ENCODE measurements around the gene EHD2.
A peak's percentile ranks its signal among the peaks of the same experiment; 100 is the strongest.
"Not testable (repeated sequence)": the region's sequence is repeated elsewhere in the genome, so short reads cannot be mapped to it uniquely, and the experiment has no call there.

Gene EHD2

DNA sequence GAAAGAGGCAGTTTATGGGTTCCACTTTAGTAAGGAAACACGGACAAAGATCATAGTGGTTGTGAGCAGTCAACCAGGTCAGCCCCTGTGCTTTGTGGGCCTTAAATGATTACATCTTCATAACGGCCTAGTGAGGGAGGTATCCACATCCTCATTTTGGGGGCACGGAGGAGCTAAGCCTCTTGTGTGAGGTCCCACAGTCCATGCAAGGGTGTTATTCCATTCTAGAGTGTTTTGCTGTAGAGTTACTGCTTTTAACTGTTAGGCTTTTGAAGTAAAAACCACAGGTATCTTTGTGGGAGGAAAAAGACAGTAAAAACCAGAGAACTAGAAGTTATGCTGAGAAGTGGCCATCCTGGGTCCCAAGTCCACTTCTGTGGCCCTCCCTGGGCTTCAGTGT, 36.1 kb downstream of the EHD2 start:
- DNase-seq (ENCODE audit: low spot score): no peak

DNA sequence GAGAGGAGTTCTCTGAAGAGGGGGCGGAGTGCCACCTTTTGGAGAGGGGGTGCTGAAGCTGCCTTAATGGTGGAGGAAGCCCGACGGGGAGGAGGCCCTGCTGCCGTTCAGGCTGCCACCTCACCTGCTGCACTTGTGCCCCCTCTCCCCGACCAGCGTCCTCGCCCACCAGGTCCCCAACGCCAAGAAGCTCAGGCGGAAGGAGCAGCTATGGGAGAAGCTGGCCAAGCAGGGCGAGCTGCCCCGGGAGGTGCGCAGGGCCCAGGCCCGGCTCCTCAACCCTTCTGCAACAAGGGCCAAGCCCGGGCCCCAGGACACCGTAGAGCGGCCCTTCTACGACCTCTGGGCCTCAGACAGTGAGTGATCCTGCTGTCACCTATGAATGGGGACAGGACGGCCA, 37.5 kb downstream of the EHD2 start:
- DNase-seq (ENCODE audit: low spot score): no peak

DNA sequence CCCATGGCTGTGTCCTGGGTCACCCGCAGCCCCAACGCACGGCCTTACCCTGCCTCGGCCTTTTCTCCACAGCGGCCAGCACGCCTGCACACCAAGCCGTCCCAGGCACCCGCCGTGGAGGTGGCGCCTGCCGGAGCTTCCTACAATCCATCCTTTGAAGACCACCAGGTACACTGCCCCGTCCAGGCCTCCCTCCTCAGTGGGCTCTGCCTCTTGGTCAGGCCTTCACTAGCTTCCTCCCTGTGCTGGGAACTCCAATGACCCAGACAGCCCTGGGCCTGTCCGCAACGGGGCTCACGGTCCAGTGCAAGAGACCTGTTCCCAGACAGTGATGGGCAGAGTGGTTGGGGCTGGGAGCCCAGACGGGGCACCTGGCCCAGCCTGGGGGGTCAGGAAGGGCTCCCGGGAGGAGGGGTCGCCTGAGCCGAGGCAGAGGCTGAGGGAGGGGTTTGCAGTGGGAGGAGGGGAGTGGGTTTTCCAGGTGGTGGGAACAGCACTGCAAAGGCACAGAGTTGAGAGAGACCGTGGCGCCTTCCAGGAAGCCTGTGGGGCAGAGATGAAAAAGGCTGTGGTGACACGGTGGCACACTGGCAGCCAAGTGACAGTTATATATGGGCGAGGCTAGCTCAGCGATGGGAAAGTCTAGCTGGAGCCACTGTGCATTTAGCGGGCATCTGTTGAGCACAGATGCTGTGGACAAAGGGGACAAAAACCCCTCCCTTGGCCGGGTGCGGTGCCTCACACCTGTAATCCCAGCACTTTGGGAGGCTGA, 39.4 kb downstream of the EHD2 start:
- DNase-seq (ENCODE audit: low spot score): no peak

DNA sequence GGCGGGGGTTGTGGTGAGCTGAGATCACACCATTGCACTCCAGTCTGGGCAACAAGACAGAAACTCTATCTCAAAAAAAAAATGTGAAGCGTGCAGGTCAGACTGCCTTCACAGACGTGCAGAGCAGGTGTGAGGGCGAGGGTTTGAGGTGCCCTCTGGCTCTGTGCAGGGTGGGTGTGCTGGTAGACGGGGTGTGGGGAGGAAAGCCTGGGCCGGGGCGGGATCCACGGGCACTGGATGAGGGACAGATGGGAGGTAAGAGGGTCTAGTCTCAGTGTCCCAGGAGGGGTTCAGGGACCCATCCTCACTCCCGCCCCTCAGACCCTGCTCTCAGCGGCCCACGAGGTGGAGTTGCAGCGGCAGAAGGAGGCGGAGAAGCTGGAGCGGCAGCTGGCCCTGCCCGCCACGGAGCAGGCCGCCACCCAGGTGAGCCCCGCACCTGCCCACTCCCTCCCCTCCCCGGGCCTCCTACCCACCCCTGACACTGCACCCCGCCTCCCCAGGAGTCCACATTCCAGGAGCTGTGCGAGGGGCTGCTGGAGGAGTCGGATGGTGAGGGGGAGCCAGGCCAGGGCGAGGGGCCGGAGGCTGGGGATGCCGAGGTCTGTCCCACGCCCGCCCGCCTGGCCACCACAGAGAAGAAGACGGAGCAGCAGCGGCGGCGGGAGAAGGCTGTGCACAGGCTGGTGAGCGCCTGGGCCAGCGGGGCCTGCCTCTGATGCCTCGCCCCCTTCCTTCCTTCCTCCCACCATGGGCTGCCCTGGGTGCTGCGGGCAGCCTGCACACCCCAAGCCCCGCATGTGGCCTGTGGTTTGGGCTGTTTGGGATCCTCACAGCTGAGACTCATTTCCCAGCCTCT, 41.2 kb downstream of the EHD2 start:
- no peak for DNase-seq (ENCODE audit: low spot score)

DNA sequence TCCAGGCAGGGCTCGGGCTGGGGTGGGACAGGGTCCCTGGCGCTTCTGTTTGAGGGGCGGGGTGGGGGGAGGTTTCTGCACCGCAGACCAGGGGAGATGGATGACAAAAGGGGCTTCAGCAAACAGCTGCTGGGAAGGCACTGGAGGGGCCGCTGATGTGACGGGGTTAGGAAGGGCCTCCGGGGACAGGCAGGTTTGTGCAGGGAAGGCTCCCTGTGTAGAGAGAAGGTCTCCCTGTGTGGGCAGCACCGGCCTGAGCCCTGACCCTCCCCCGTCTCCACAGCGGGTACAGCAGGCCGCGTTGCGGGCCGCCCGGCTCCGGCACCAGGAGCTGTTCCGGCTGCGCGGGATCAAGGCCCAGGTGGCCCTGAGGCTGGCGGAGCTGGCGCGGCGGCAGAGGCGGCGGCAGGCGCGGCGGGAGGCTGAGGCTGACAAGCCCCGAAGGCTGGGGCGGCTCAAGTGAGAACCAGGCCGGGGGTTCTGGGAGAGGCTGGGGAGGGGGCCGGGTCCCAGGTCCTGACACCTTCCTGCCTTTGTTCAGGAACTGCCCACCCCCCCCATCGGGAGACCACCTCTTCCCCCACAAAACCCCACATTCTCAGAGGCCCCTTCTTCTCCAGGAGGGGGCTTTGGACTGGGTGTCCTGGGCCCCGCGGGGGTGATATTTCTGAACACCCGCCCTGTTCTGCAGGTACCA, 42.0 kb downstream of the EHD2 start:
- no peak for DNase-seq (ENCODE audit: low spot score)

DNA sequence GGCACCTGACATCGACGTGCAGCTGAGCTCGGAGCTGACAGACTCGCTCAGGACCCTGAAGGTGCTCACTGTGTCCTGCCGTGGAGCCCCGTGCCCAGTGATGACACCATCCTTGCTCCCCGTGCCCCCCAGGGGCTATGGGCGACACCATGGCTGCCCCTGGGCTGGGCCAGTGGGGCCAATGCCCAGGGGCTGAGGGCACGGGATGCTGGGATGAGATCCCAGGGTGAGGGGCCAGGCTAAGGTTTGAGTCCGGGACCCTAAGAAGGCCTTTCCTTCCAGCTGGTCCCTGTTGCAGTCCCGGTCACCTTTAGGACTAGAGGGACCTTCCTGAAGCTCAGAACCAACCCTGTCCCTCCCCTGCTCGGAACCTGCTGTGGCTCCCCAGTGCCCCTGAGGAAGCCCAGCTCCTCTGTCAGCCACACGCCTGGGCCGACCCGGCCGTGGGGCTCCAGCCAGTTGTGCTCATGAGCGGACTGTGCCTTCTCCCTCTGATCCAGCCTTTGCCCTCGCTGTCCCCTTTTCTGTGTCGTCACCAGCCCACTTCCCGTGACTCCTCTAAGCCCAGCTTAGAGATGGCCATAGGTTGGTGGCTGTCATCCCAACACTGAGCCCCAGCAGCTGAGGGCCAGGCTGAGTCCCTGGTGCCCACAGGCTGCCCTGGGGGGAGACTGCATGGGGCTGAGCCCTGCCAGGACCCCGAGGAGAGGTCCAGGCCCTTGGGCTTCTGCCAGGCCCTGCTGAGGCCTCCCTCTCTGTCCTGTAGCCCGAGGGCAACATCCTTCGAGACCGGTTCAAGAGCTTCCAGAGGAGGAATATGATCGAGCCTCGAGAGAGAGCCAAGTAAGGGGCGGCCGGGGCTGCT, 42.8 kb downstream of the EHD2 start:
- no peak for DNase-seq (ENCODE audit: low spot score)

DNA sequence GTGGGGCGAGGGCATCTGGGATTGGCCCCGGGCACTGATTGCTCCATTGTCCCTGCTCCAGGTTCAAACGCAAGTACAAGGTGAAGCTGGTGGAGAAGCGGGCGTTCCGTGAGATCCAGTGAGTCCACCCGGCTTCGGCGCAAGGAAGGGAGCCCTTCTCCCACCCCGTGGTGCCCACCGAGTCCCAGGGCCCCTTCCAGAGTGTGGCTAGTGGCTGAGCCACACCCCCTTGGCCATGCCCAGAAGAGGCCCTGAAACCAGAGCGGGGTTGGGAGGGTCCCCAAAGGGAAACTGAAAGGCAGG, 43.4 kb downstream of the EHD2 start:
- DNase-seq (ENCODE audit: low spot score): no peak

DNA sequence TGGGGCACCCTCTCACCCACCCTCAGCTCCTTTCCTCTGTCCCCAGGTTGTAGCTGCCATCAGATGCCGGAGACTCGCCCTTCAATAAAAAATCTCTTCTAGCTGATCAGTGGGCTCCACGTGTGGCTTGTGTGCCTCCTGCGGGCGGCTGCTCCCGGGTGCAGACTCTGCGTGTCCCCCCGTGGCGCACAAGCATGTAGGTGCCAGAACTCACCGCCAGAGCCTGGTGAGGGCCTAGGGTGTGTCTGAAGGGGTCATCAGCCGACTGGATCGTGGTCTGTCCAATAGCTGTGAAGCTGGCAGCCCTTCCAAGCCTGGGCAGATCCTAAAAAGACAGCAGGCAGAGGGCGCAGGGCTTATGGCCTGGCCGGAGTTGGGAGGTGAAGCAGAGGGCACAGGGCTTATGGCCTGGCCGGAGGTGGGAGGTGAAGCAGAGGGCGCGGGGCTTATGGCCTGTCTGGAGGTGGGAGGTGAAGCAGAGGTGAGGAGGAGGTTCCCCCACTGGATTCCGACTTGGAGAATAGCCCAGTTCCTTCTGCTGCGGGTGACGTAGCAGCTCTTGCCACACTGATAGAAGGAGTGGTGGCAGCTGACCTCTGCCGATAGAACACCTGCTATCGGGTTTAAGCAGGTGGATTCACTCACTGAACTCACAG, 43.9 kb downstream of the EHD2 start:
- DNase-seq (ENCODE audit: low spot score): no peak

DNA sequence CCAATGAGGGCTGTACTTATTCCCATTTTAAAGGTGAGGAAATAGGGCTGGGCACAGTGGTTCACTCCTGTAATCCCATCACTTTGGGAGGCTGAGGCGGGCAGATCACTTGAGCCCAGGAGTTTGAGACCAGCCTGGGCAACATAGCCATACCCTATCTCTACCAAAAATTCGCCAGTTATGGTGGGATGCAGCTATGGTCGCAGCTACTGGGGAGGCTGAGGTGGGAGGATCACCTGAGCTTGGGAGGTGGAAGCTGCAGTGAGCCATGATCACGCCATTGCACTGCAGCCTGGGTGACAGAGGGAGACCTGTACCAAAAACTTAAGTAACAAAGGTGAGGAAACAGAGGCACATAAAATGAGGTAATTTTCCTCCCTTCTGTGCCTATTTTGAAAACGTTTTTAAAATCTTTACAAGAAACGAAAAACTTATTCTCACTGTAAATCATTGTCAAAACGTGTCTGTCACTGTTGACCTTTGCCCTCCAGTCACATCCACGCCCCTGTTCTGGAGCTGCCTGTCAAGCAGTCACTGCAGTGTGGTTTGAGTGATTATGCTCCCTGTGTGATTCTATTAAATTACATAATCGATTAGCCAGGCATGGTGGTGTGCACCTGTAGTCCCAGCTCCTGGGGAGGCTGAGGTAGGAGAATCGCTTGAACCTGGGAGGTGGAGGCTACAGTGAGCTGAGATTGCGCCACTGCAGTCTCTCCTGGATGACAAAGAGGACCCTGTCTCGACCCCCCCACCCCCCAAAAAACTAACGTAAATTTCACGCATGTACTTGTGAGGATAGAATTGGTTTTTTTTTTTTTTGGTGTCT, 44.6 kb downstream of the EHD2 start:
- DNase-seq (ENCODE audit: low spot score): no peak

DNA sequence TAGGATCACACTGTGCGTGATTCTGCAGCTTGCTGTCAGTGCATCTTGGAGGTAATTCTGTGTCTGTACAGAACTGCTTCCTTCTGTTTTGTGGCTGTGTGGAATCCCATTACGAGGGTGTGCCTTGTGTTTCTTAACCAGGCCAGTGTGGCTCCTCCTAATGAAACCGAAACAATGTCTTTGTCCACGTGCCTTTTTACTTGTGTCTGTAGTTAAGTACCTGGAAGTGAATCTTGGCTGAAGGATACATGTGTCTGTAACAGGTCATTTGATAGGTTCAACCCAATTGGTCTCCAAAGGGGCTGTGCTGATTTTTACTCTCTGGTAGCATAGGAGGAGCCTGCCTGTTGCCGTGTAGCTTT, 45.2 kb downstream of the EHD2 start:
- no peak for DNase-seq (ENCODE audit: low spot score)

DNA sequence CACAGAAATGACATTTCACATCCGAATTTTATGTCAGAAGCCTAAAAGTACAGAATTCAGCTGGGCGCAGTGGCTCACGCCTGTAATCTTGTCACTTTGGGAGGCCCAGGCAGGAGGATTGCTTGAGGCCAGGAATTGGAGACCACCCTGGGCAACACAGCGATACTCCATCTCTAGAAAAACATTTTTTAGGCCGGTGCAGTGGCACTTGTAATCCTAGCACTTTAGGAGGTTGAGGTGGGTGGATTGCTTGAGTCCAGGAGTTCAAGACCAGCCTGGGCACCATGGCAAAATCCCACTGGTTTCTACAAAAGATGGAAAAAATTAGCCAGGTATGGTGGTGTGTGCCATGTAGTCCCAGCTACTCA, 47.4 kb downstream of the EHD2 start:
- DNase-seq (ENCODE audit: low spot score): no peak

DNA sequence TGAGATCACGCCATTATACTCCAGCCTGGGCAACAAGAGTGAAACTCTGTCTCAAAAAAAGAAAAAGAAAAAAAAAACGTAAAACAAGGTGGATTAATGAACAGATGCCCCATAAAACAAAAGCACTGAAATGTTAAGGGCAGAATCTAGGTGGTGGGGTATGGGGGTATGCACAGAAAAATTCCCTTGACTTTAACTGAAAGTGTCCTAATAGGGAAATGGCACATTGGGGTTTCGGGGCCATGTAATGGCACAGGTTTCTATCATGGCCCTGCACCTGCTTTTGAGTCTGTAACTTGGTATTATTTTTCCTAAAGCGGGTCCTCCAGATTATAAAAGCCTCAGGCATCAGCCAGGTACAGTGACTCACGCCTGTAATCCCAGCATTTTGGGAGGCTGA, 48.3 kb downstream of the EHD2 start:
- DNase-seq (ENCODE audit: low spot score): no peak

DNA sequence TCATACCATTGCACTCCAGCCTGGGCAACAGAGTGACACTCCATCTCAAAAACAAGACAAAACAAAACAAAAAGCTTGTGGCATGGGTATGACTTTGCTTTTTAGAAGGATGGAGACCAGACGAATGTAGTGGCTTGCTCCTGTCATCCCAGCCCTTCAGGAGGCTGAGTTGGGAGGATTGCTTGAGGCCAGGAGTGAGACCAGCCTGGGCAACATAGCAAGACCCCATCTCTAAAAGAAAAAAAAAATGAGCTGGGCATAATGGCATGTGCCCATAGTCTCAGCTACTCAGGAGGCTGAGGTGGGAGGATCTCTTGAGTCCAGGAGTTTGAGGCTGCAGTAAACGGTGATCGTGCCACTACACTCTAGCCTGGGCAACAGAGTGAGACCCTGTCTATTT, 48.9 kb downstream of the EHD2 start:
- no peak for DNase-seq (ENCODE audit: low spot score)

DNA sequence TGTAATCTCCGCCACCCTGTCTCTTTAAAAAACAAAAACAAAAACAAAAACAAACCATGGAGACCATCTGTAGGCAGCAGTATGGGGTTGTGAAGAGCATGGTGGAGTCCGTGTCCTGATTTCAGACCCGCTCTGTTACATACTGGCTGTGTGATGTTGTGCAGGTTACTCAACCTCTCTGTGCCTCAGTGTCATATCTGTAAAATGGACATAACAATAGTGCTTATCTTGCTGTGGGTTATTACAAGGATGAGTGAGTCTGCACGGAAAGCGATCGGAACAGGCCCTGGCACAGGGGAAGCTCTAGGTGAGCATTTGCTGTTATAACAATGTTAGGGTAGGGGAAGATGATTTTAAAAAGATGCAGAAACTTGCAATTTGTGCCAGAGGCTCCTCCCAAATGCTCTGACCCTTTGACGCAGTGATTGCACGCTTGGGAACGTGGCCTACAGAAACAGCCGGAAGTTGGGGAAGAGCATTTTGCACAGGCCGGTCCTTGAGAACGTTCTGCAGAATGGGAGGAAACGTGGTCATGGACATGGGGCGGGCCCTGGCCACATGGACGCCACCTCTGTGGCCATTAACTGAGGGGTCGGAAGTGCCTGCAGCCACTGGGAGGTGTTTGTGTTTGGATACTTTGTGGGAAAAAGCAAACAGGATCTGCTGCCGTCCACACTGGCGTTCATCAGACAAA, 49.5 kb downstream of the EHD2 start:
- DNase-seq (ENCODE audit: low spot score): no peak

DNA sequence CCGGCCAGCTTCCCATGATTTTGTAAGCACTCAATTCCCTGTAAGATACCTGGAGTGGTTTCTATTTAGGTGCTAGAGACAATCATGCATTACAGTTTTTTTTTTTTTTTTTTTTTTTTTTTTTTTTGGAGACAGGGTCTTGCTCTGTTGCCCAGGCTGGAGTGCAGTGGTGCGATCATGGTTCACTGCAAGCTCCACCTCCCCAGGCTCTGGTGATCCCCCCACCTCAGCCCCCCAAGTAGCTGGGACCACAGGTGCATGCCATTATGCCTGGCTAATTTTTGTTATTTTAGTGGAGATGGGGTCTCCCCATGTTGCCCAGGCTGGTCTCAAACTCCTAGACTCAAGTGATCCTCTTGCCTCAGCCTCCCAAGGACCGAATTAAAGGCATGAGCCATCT, 51.5 kb downstream of the EHD2 start:
- DNase-seq (ENCODE audit: low spot score): not testable (repeated sequence)

DNA sequence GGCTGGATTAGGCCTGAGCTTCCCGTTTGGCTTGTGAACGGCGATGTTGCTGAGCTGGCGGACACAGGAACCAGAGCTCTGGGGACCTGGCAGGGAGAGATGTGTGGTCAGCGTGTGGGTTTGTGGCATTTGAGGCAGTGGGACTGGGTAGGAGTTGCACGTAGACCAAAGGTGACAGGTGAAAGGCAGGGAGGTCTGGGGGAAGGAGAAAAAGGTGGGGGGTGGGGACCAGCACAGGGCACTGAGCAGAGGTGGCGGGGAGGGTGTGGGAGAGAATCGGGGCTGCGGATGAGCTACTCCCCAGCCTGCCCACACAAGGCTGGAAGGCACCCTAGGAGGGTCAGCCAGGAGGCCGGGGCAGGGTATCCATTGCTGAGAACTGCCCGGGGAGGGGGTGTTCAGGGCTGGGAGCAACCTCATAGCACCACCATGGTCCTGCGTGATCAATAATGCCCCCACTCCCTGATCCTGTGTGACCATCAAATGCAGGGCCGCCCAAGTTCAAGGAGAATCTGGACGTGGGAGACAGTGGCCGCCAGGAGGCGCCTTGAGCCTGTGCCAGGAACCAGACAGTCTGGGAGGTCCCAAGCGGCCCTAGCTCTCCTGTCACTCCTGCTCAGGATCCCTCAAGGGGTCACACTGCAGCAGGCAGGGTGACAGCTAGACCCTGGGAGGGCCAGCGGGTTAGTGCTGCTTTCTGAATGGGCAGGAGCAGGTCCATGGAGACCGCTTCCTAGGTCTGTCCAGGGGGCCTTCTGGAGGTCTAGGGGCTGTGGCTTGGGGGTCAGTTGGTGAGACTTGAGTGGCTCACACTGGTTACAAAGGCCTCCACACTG, 52.5 kb downstream of the EHD2 start:
- DNase-seq (ENCODE audit: low spot score): peak; percentile 41

DNA sequence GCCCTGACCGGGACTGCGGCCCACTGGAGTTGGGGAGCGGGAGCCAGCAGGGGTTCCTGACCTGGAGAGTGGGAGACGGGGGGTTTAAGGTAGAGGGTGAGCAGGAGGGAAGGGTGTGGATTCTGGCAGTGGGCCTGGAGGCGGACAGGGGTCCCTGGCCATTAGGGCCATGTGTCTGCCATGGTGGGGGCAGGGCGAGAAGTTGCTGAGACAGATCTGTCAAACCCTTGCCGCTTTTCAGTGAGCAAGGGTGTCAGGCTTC, 53.1 kb downstream of the EHD2 start:
- DNase-seq (ENCODE audit: low spot score): no peak

DNA sequence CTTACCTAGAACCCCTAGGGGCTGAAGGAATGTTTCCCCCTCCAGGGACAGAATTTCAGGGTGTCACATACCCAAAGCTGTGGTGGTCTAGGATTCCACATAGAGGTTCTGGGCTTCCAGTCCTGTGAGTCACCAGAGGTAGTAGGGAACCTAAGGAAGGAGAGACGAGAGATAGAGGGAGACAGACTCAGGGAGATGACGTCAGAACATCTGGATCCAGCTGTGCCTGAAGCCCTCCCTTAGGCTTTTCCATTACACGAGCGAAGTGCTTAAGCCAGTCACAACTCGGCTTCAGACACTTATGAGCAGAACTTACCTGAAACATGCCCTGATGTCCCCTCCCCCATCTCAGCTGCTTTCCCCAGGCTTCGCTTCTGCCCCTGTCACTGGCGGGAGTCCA, 53.4 kb downstream of the EHD2 start:
- no peak for DNase-seq (ENCODE audit: low spot score)

DNA sequence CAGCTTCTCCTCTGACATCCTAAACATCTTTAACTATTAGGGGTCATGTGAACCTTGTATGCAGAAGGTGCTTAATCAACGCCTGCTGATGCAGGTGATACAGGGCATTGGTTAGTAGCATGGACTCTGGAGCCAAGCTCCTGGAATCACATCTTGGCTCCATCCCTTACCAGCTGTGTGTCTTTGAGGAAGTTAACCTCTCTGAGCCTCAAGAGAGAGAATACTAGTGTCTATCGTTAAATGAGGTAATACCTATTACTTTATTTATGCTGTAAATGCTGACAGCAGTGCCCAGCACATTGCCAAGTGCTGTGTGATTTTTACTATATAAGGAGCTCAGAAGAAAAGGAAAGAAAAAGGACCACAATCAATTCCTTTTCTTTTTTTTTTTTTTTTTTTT, 54.1 kb downstream of the EHD2 start:
- no peak for DNase-seq (ENCODE audit: low spot score)

DNA sequence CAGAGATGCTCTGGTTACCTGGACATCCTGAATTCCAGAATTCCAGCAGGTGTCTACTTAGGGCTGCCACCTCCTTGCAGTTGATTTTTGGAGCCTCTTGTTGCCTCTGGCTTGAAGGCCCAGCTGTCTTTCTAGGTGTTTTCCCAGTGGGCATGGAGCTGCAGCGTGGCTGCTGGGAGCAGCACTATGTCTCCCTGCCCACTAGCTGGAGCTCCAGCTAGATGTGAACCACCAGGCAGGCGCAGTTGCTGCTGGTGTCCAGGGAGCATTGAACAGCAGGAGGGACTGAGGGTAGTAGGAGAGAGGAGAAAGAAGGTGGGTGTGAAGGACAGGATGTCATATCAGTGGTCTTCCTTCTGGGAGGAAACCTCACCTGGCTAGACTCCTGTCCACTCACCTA, 55.4 kb downstream of the EHD2 start:
- DNase-seq (ENCODE audit: low spot score): no peak

All from LoVo (cell line).